Measurements from ENCODE around the gene BGLAP.

DNA sequence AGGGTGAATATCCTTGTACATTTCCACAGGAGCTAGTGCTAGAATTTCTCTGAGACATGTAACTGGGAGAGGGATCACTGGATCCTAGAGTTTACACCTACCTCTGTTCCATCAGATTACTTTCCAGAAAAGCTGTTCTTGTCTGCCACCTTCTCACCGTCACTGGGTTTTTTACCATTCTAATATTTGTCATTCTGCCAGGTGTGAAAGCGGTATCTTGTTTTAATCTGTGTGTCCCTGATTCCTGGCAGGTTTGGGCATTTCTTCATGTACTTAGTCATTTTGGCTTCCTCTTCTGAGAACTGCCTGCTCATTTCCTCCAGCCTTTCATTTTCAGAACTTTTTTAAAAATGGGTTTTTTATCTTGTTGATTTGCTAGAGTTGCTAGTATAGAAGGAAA lies 24.1 kb upstream of the BGLAP start:
- TF ChIP-seq EZH2phosphoT487 (IDR thresholded peaks at IDR 0.05; ENCODE audit: insufficient read depth, low read depth) (no peak), EZH2 (IDR thresholded peaks at IDR 0.05; ENCODE audit: insufficient read depth, poor library complexity, severe bottlenecking) (no peak)
